Keratinocyte (primary cell): ENCODE data around the gene MMD. TPM values are rescaled to one million over a fixed set of nuclear protein-coding genes. Genes with fewer than 3 reads are reported as not detected.
"Not testable (repeated sequence)": the region's sequence is repeated elsewhere in the genome, so short reads cannot be mapped to it uniquely, and the experiment has no call there.

ENCODE experiments used
- DNase-seq: peaks from one replicate; pipeline ENCODE4 v3.0.0-alpha.2; 2011; ENCODE audit warnings: low read depth, missing footprints, low spot score
- FAIRE-seq: peaks from 2 replicates; lab custom pipeline; 2011; peaks lifted over from hg19 to GRCh38; lab: Jason Lieb, UNC
- H2AFZ ChIP-seq: 2 replicates; pipeline ENCODE4 v1.6.0; 2012; ENCODE audit warnings: low read length, control low read depth, inconsistent platforms; ENCODE audit not compliant: control insufficient read depth
- H3K27ac ChIP-seq: 2 replicates; pipeline ENCODE4 v1.5.1; 2011; ENCODE audit warnings: low read length; ENCODE audit not compliant: control insufficient read depth, insufficient read depth
- H3K27me3 ChIP-seq: 3 replicates; pipeline ENCODE4 v1.6.0; 2011; ENCODE audit warnings: low read length; ENCODE audit not compliant: control insufficient read depth, insufficient read depth; ENCODE audit errors: extremely low read depth
- H3K36me3 ChIP-seq, 2 experiments: 2 replicates in 1 of 2; 3 replicates in 1 of 2; pipeline ENCODE4 v1.5.1; 2011; ENCODE audit warnings: low read length in 2 of 2, mild to moderate bottlenecking in 1 of 2; ENCODE audit not compliant: control insufficient read depth in 2 of 2, insufficient read depth in 2 of 2; ENCODE audit errors: extremely low read depth in 1 of 2
- H3K4me1 ChIP-seq: 3 replicates; pipeline ENCODE4 v1.5.1; 2011; ENCODE audit warnings: low read length; ENCODE audit not compliant: control insufficient read depth, insufficient read depth; ENCODE audit errors: extremely low read depth
- H3K4me2 ChIP-seq: 3 replicates; pipeline ENCODE4 v1.6.0; 2011; ENCODE audit warnings: low read depth, low read length; ENCODE audit not compliant: control insufficient read depth, insufficient read depth; ENCODE audit errors: extremely low read depth
- H3K4me3 ChIP-seq, 3 experiments: fragments of 200-600 bp in 1 of 3; sonication (generic) in 1 of 3; 2 replicates in 2 of 3; 3 replicates in 1 of 3; pipeline ENCODE4 v1.5.1; 2011 to 2016; ENCODE audit warnings: low read length in 3 of 3, mild to moderate bottlenecking in 3 of 3, control low read depth in 2 of 3, inconsistent platforms in 1 of 3, low read depth in 1 of 3, mixed read lengths in 1 of 3, mixed run types in 1 of 3, moderate library complexity in 1 of 3; ENCODE audit not compliant: control insufficient read depth in 2 of 3, insufficient read depth in 2 of 3; ENCODE audit errors: extremely low read depth in 1 of 3
- H3K79me2 ChIP-seq: 2 replicates; pipeline ENCODE4 v1.6.0; 2012; ENCODE audit warnings: low read length; ENCODE audit not compliant: control insufficient read depth, insufficient read depth
- H3K9ac ChIP-seq: 3 replicates; pipeline ENCODE4 v1.6.0; 2011; ENCODE audit warnings: low read length; ENCODE audit not compliant: control insufficient read depth, insufficient read depth; ENCODE audit errors: extremely low read depth
- H3K9me1 ChIP-seq: 3 replicates; pipeline ENCODE4 v1.6.0; 2011; ENCODE audit warnings: low read length; ENCODE audit not compliant: control insufficient read depth, insufficient read depth; ENCODE audit errors: extremely low read depth
- H3K9me3 ChIP-seq: 2 replicates; pipeline ENCODE4 v1.5.1; 2012; ENCODE audit warnings: low read depth, low read length; ENCODE audit not compliant: control insufficient read depth
- H4K20me1 ChIP-seq: 3 replicates; pipeline ENCODE4 v1.6.0; 2011; ENCODE audit warnings: low read length; ENCODE audit not compliant: control insufficient read depth, insufficient read depth; ENCODE audit errors: extremely low read depth
- CTCF ChIP-seq, 3 experiments: IDR thresholded peaks in 1 of 3; conservative IDR thresholded peaks in 1 of 3; optimal IDR thresholded peaks in 1 of 3; 2 replicates in 2 of 3; 3 replicates in 1 of 3; pipeline versions ENCODE3 to v1.5.1; 2011; ENCODE audit warnings: low read length in 3 of 3, mild to moderate bottlenecking in 3 of 3, moderate library complexity in 2 of 3, control low read depth in 1 of 3, inconsistent platforms in 1 of 3; ENCODE audit not compliant: insufficient read depth in 2 of 3; ENCODE audit errors: extremely low read depth in 1 of 3
- EZH2 ChIP-seq: IDR thresholded peaks from one replicate; pipeline ENCODE4 v1.6.1; 2012; ENCODE audit warnings: inconsistent platforms, mild to moderate bottlenecking, low read length, moderate library complexity
- dilution Hi-C: fragments of 300-500 bp; cut with MboI; formaldehyde crosslinking; loops from one replicate; pipeline ENCODE4 v1.7.0; 2020; ENCODE audit warnings: low sequenced_read_pairs; ENCODE audit not compliant: extremely low pct_ligation_motif_present
- polyA plus RNA-seq, 5 experiments: library from polyadenylated mRNA; depleted of rRNA in 3 of 5; stranded (reverse) in 3 of 5; stranded (forward) in 1 of 5; unstranded in 1 of 5; fragments of >200 nt; gene quantifications; 1 replicate in 1 of 5; 2 replicates in 3 of 5; 3 replicates in 1 of 5; pipeline versions ENCODE4 v1.2.1 to v1.2.3, GENCODE V29; 2011 to 2012; ENCODE audit warnings: missing spikeins in 2 of 5, low read depth in 1 of 5, low replicate concordance in 1 of 5

The MMD gene
- polyA plus RNA-seq, 1 donor (not counting 4 experiments of a cell fraction or from before 2014, with no cell fraction given) = 6.4 TPM

GRCh38 chr17:55432358-55433028, 10.9 kb upstream of the MMD start:
- dilution Hi-C loops = no loop called here

GRCh38 chr17:55431914-55432313, 10.3 kb upstream of the MMD start:
- H3K9me3 ChIP-seq, H3K27me3 ChIP-seq, H3K36me3 ChIP-seq, H3K4me3 ChIP-seq, H2AFZ ChIP-seq, FAIRE-seq, H3K4me2 ChIP-seq, H3K9me1 ChIP-seq, H4K20me1 ChIP-seq, H3K9ac ChIP-seq, H3K79me2 ChIP-seq, H3K27ac ChIP-seq, dilution Hi-C loops, DNase-seq: not testable (repeated sequence)
- peaks cover 35% of the 10 kb centered on the region for H3K4me1 ChIP-seq

More at GRCh38 chr17:55432358-55433028, 10.9 kb upstream of the MMD start:
- TF ChIP-seq EZH2 = no peak
- Histone ChIP-seq H3K4me3 (no peak overlapping the region), H3K36me3 (no peaks in the 10 kb centered on the region), H2AFZ (no peak overlapping the region), H3K79me2 (no peaks in the 10 kb centered on the region), H3K9me1 (no peaks in the 10 kb centered on the region), H3K9ac (peak overlapping the region; percentile 46), H3K27ac (peak overlapping the region; percentile 96), H3K4me1 (peaks cover 35% of the 10 kb centered on the region), H4K20me1 (peaks cover 2% of the 10 kb centered on the region), H3K27me3 (peaks cover 2% of the 10 kb centered on the region), H3K9me3 (no peaks in the 10 kb centered on the region), H3K4me2 (peak overlapping the region; percentile 93)
- no peak for DNase-seq
- no peak for FAIRE-seq

- dilution Hi-C loops = no loop called here
- DNase-seq = no peak
- no peak overlapping the region for H3K27ac ChIP-seq
- peaks cover 28% of the 10 kb centered on the region for H3K4me1 ChIP-seq
- peaks cover 3% of the 10 kb centered on the region for H3K27me3 ChIP-seq
- FAIRE-seq = no peak
- H3K9ac ChIP-seq = no peak overlapping the region
- no peaks in the 10 kb centered on the region for H3K9me3 ChIP-seq
- peaks cover 2% of the 10 kb centered on the region for H4K20me1 ChIP-seq
- no peak overlapping the region for H3K4me3 ChIP-seq
- H2AFZ ChIP-seq = no peak overlapping the region
- no peaks in the 10 kb centered on the region for H3K9me1 ChIP-seq
- H3K4me2 ChIP-seq = no peak overlapping the region
- H3K79me2 ChIP-seq = no peaks in the 10 kb centered on the region
- no peak for TF ChIP-seq CTCF (optimal IDR thresholded peaks at IDR 0.05 in 1 of 3, IDR thresholded peaks at IDR 0.05 in 1 of 3, conservative IDR thresholded peaks at IDR 0.05 in 1 of 3; ENCODE audit: extremely low read depth in 1 of 3, insufficient read depth in 2 of 3, low read length in 3 of 3)
- TF ChIP-seq EZH2 = no peak
- H3K36me3 ChIP-seq = no peaks in the 10 kb centered on the region
Observed at GRCh38 chr17:55430541-55431288, 9.1 kb upstream of the MMD start.
